ENCODE measurements around the gene SMU1.

SMU1 gene

DNA sequence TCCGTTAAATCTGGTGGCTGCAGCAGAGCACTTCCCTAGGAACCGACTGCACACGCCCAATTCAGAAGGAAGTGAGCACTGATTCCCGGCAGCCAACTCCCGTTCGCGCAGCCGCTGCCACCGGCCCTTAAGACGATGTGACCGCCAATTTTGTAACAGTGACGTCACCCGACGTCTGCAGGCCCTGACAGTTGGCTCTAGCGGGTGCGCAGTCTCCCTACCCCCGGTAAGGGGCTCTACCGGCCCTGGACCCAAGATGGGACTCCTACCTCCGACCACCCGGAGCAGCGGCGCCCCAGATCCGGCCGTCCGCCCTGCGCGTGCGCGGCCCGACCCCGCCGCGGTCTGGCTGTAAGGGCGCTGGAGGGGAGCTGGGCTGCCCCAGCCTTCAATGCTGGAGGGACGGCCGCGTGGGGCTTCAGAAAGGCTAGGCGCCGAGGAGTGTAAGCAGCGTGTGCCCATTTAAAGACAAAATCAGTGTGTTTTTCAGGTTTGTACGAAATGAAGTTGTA lies 32.3 kb downstream of the SMU1 start:
- peak; percentile 91 for DNase-seq

DNA sequence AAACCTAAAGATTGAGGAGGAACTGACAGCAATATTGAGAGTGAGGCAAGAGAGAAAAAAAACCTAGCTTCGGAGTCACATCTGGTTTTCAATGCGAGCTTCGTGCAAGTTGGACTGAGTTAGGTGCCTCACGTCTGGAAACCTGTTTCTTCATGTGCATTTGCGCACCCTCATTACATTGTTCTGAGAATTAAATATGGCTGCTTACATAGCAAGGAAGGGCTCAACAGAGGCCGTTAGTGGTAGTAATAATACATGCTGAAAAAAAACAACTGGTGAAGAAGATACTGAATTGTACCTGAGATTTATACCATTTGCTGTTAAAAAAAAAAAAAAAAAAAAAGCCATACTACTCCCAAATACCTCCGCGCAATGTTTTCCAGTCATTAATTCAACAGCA lies 32.8 kb downstream of the SMU1 start:
- no peak for DNase-seq

DNA sequence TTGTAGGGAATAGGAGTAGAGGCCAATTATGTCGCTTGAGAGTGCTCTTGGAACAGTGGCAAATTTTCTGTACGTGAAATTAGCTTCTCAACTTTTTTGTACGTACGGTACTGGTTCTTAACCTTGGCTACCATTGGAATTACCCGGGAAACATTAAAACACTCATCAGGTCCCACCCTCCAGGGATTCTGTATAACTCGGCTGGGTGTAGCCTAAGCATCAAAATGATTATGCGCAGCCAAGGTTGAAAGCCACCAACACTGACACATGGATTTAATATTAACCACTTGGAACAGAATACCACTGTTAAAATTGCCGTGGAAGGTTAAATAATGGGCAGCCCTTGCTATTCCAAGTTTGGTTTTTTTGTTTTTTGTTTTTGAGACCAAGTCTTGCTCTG lies 34.0 kb downstream of the SMU1 start:
- DNase-seq, result no peak

DNA sequence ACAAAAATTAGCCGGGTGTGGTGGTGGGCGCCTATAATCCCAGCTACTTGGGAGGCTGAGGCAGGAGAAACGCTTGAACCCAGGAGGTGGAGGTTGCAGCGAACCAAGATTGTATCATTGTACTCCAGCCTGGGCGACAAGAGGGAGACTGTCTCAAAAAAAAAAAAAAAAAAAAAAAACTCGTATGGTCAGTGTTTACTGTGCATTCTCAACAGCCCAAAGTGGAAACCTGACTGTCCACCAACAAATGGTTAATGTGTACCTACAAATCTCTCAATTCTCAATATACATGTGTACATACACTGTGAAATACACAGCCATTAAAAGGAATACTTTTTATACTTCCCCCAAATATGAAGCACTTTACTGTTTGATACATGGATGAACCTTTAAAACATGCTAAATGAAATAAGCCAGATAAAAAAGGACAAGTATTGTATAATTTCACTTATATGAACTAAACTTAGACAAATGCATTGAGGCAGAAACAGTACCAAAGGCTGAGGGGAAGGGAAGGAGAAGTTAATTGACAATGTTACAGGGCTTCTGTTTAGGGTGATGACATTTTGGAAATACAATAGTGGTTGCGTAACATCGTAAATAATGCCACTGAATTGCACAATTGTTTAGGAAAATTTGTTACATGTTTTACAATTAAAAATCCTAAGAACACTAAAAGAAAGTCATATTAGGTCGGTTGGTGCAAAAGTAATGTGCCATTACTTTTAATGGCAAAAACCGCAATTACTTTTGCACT lies 34.9 kb downstream of the SMU1 start:
- DNase-seq, result no peak

DNA sequence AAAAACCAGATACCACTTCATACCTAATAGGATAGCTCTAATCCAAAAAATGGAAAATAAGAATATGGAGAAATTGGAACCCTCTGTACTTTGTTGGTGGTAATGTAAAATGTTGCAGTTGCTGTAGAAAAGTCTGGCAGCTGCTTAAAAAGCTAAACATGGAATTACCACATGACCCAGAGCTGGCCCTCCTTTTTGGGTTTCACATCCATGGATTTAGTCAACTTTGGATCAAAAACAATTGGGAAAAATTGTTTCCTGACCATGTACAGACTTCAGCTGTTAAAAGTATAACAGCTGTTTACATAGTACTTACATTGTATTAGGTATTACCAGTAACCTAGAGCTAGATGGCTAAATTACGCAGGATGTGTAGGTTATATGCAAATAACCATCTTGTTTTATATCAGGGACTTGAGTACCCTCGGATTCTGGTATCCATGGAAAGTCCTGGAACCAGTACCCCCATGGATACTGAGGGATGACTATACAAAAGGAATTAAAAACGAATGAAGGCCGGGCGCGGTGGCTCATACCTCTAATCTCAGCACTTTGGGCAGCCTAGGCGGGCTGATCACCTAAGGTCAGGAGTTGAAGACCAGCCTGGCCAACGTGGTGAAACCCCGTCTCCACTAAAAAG lies 35.6 kb downstream of the SMU1 start:
- no peak for DNase-seq

DNA sequence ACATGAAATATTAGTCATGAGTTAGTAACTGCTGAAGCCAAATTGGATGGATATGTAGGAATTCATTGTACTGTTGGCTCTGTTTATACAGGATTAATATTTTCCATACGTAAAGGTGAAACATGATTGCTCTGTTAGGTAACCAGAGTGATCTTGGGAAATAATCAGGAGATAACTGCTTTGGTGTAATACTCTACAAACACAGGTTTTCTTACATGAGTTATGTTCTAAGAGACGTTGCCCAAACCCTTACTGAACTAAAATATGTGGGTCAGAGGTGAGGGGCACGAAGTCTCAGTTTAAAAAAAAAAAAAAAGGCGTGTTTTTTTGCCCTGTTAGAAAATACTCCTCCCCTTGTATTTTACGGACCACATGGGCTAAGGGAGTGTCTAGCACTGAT lies 43.6 kb downstream of the SMU1 start:
- DNase-seq, result no peak

DNA sequence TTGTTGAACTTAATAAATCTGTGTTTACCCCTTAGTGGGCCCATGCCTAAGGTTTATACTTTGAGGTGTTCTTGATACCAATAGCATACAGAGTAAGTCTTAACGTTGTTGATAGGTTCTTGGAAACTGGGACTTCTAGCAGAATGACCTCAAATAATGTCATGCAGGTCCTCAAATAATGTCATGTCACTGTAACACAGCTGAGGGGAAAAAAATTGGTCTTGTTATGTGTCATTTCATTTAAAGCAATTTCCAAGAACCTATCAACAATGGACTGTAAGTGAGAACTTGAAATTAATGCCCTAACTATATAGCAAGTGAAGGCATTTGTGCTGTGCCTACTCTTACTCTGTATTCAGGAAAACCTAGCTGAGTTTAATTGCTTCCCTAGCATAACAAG lies 44.2 kb downstream of the SMU1 start:
- DNase-seq, result no peak

DNA sequence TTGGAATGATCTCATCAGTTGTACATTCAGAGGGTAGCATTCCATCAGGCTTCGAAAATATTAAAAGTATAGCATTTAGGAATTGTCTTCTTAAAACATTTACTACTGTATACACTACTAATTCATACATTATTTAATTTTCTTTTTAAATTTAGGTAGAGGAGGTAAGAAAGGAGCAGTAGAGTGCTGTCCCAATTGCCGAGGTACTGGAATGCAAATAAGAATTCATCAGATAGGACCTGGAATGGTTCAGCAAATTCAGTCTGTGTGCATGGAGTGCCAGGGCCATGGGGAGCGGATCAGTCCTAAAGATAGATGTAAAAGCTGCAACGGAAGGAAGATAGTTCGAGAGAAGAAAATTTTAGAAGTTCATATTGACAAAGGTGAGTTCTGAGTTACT lies 46.2 kb downstream of the SMU1 start:
- DNase-seq, result no peak

DNA sequence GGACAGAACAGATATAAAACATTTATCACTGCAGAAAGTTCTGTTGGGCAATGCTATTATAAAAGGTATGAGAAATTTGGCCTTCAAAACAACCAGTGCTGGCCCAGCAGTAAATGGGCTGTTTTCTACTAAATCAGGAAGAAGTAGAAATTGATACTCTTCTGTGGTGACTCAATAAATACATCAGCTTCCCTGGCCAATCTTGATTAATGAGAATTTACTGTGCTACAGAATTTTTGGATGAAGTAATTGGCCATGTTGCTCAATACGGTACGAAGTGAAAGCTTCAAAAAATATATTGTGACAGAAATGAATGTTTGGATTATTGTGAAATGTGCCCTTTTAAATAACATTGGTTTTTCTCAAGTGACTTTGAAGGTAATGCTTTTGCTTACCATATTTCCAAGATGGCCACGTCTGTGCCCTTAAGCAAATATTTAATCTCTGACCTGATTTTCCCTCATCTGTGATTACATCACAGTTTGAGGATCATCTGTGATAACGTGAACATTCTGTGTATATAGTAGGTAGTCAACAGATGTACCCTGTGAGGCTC lies 47.2 kb downstream of the SMU1 start:
- peak; percentile 42 for DNase-seq

DNA sequence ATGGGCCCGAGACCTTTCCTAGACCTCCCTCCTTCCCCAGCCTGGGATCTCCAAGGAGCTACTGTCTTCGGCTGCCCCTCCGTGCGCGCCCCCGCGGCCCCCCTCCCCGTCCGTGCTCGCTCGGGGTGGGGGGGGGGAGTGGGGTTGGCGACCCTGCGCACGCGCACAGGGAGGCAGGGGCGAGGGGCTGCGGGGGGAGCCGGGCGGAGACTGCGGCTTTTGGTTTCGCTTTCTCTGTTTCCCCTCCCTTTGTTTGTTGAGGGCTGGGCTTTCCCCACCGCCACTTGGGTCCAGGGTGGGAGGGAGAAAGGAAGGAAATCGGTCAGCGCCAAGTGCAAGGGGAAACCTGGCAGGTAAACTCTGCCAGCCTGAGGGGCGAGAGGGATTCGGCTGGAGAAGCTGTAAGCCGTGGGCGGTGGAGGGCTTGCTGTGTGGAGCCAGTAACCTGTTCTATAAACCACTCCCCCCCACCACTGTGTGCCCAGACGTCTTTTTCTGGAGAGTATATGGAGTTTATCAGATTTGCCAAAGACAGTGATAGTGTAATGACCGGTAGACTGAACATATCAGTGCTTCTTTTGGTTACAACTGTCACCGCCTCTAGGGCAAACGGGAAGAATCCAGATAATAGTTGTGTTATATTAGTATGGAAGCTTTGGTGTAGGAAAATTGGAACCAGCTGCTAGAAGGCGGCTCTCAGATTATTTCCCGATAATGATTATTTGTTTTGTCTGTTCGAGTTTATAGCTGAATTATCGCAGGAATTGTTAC lies 50.7 kb downstream of the SMU1 start:
- peak; percentile 44 for DNase-seq

DNA sequence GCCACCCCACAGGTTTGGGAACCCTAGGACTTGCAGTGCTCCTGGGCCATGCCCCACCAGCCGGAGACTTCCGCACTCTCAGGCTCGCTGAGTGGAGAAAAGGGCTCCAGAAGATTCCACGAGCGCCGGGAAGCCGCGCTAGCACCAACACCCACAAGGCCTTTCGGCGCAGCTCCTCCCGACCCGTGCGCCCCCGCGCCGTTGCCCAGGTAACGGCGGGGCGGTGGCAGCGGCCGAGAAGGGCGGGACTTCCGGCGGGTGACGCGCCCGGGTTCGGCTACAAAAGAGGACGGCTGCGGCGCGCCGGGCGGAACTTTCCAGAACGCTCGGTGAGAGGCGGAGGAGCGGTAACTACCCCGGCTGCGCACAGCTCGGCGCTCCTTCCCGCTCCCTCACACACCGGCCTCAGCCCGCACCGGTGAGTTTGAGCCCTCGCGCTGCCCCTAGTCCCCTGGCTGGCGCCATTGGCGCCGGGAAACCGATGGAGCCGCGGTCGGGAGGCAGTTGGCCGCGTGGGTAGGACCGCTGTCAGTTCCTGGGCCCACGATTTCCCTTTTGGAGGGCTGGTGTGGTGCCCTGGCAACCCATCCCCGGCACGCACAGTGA lies 51.4 kb downstream of the SMU1 start, which contains the start of gene DNAJA1:
Gene DNAJA1 (plus strand): TSS at position 308 of the 606 bp plus-strand sequence. CDS start 1,212 bp downstream, outside the sequence.
- peak; percentile 95 for DNase-seq

DNA sequence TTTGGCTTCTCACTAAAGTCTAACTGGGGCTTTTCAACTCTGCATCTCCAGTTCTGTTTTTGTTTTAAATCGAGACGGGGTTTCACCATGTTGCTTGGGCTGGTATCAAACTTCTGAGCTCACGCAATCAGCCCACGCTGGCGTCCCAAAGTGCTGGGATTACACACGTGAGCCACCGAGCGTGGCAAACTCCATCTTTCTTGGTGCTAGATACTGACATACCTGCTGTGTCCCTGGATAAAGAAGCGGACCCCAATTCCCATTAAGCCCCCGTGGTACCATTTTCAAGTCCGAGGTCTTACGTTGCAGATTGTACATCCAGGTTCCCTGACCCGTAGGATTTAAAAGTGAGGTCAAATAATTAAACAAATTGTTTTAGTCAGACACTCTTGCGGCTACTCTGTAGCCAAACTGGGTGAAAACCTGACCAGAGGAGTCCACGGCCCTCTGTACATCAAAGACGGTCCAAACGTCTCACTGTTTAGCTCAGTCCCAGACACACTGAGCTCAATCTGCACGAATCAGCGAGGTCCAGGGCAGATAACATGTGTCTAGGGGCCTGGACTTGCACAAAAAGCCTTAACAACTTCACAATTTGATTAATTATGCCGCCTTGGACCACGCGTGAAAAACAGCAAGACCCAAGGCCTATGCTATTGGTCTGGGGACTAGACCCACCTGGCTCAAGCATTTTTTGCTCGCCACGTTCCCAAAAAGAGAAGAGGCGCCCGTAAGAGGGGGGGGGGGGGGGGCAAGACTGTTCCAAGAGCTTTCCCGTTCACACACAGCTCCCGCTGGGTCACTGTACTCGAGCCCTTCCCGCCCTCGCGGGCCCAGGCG lies 52.1 kb downstream of the SMU1 start:
- DNase-seq, result no peak

DNA sequence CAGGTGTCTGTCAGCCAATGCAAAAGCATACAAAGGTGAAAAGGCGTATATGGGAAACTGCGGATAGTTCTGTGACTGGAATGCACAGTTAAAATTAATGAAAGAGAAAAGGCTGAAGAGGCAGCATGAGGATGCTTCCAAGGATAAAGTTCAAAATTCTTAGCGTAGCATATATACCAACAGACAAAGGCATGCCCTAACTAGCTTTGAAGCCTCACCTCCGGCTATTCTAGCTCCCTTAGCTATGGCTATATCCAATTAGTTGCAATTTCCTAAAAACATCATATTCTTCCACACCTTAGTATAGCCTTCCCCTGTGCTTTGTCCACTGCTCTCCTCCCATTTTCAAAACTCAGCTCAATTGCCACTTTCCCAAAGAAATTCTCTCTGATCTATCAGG lies 52.8 kb downstream of the SMU1 start:
- DNase-seq, result no peak

DNA sequence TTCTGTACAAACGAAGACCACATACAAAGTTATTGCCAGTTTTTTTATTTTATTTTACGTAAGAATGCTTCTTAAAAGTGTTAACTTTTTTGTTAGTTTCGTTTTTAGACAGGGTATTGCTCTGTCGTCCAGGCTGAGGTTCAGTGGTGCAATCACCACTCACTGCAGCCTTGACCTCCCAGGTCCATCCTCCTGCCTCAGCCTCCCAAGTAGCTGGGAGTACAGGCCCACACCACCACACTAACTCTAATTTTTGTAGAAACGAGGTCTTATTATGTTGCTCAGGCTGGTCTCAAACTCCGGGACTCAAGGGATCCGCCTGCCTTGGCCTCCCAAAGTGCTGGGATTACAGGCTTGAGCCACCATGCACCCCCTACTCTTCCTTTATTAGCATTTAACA lies 53.7 kb downstream of the SMU1 start:
- no peak for DNase-seq

DNA sequence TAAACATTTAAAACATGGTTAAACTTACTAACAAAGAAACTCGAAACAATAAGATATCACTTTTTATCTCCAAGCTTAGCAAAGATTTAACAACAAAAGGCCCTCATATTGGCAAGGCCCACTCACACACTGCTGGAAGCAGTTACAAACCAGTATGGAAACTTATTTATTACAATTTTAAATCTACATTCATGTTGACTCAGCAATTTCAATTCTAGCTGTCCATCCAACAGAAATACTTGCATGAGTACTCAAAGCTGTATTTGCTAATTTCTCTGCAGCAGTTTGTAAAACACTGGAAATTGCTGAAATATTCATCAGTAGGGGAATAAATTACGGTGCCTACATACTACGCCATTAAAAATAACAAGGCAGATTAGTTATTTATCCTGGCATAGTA lies 54.2 kb downstream of the SMU1 start:
- DNase-seq, result no peak

DNA sequence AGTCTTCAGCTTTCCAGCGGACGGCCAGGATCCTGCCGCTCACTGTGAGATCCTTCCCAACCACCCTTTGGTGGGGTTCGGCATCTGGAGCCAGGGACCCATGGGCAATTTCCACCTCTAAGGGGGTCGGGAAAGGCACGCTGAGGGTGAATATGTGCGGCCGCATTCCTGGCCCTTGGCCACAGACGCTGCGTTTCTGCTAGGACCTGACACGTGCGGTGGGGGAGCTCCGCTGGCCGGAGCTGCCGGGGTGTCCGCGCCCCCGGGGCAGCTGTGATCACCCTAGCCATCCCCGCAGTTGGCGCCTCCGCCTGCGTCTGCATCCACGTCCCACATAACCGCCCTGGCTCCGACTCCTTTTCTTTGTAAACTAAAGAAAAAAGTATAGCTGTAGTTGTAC lies 56.7 kb downstream of the SMU1 start:
- DNase-seq, result no peak

DNA sequence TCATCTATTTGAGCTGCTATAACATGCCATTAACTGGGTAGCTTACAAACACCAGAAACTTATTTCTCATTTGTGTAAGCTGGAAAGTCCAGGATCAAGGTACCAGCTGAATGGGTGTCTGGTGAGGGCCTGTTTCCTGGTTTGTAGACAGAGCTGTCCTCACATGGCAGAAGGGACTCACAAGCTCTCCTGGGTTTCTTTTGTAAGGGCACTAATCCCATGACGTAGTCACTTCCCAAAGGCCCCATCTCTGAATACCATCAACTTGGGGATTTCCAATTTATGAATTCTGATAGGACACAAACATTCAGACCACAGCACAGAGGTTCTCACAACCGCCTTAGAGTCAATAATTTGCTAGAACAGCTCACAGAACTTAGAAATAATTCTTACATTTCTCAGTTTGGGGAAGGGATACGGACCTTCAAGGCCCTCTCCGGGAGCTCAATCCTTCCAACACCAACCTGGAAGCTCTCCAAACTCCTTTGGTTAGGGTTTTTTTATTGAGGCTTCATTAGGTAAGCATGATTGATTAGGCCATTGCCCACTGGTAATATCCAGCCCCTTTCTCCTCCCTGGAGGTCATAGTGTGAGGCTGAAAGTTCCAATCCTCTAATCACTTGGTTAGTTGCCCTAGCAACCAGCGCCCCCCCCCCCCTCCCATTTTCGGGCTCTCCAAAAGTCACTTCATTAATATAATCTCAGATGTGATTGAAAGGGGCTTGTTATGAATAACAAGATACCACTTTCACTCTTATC lies 59.0 kb downstream of the SMU1 start:
- DNase-seq, result no peak

DNA sequence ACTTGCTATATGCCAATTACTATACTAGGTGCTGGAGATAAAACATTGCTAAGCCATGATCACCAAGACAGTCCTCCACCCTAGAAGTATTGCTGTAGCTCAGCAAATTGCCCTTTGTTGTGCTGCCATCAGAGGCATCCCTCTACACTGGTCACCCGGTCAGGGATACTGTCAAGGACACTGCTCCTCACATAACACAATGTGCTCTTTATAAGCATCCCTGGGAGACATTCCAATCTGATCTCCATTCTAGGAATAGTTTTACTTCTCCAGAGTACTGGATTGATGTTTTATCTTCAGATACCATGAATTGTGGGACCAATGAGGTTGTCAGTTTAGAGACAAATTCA lies 61.8 kb downstream of the SMU1 start:
- no peak for DNase-seq

DNA sequence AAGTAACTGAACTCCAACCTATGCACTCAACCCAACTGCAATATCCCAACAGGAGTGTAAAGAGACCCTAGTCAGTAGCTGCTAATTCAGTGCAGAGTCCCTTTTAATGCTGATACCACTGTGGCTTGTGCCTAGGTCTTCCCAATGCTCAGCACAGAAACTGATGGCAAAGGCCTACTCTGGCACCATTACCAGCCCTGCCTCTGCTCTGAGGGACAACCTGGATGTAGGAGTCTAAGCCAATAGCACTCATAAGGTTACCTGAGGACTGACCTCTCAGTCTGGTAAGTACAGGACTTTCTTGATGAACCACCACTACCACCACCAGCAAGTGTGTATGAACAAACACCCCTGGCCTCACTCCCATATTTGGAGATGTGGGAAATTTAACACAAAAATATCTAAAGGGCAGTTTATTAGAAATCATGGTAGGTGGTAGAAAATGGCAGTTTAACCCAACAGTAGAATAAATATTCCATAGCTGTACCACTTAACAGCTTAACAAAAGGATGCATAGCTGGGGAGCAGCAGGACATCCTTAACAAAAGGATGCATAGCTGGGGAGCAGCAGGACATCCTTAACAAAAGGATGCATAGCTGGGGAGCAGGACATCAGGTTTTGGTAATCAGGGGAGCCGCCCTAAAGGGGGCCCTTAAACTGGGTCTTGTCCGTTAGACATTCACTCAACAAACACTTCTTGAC lies 62.4 kb downstream of the SMU1 start:
- DNase-seq, result no peak

DNA sequence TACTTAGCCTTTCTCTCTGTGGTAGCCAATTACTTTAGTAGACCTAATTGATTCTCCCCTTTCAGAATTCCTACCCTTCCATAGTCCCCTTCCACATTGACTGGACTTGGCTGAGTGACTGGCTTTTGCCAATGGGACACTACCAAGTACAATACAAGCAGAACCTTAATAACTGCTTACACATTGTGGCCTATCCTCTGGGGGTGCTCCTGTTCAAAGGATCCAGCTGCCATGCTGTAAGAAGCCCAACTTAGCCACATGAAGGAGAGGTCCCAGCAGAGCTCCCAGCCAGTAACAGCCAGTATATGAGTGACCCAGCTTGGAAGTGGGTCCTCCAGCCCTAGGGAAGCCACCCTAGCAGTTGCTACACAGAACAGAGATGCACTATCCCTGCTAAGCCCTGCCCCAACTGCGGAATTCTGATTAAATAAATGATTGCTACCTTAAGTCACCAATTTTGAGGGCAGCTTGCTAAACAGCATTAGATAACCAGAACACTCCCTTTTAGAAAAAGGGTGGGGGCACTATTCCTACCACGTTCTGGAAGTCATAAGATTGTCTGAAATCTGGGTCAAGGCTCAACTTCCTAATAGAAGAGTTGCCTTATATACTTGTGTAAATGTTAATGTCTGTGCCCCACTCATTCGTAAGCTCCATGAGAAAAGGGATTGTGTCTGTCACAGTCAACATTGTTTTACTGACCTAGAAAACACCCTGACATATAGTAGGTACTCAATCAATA lies 64.0 kb downstream of the SMU1 start:
- no peak for DNase-seq

All from fibroblast of skin of abdomen (primary cell).